ENCODE measurements around the gene SELPLG.

SELPLG gene

GRCh38 chr12:108584456-108585065, 49.1 kb downstream of the SELPLG start:
- no peak overlapping the region for H3K27ac ChIP-seq
- H3K79me2 ChIP-seq: no peaks in the 10 kb centered on the region
- no peak overlapping the region for H3K4me3 ChIP-seq (ENCODE audit: low read depth, low read length)
- no peak overlapping the region for H2AFZ ChIP-seq
- no peaks in the 10 kb centered on the region for H3K4me1 ChIP-seq
- no peak for TF ChIP-seq CTCF (IDR thresholded peaks at IDR 0.05)
- H3K36me3 ChIP-seq (ENCODE audit: control insufficient read depth, insufficient read depth, low read length): no peaks in the 10 kb centered on the region
- no peak overlapping the region for H3K4me2 ChIP-seq (ENCODE audit: low read length)
- no peak overlapping the region for H3K9ac ChIP-seq
- no peaks in the 10 kb centered on the region for H3K9me3 ChIP-seq (ENCODE audit: control insufficient read depth, low read length)
- H3K27me3 ChIP-seq (ENCODE audit: control insufficient read depth, insufficient read depth, low read length): no peaks in the 10 kb centered on the region

DNA sequence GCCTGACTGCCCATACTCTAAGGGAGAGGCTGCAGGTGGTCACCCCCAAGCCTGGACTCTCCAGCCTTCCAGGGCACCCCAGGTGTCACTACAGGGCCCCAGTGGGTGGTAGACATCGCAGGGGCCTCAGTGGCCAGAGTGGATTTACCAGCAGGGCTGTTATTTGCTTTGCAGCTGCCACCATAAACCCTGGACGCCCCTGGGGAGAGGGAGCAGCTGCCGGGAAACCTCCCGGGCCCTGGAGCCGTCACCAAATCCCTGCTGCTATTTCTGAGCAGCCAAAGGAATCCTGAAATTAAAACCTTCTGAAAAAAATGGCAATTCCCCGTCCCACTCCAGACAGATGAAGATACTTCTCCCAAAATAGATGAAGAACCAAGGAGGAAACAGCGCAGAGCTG, 49.7 kb downstream of the SELPLG start:
- no peaks in the 10 kb centered on the region for H3K79me2 ChIP-seq
- H3K9ac ChIP-seq: no peak overlapping the region
- no peak overlapping the region for H3K4me3 ChIP-seq (ENCODE audit: low read depth, low read length)
- H3K4me1 ChIP-seq: no peaks in the 10 kb centered on the region
- TF ChIP-seq CTCF (IDR thresholded peaks at IDR 0.05): no peak
- no peak overlapping the region for H2AFZ ChIP-seq
- no peaks in the 10 kb centered on the region for H3K9me3 ChIP-seq (ENCODE audit: control insufficient read depth, low read length)
- H3K27ac ChIP-seq: no peak overlapping the region
- H3K27me3 ChIP-seq (ENCODE audit: control insufficient read depth, insufficient read depth, low read length): no peaks in the 10 kb centered on the region
- no peaks in the 10 kb centered on the region for H3K36me3 ChIP-seq (ENCODE audit: control insufficient read depth, insufficient read depth, low read length)
- no peak overlapping the region for H3K4me2 ChIP-seq (ENCODE audit: low read length)

DNA sequence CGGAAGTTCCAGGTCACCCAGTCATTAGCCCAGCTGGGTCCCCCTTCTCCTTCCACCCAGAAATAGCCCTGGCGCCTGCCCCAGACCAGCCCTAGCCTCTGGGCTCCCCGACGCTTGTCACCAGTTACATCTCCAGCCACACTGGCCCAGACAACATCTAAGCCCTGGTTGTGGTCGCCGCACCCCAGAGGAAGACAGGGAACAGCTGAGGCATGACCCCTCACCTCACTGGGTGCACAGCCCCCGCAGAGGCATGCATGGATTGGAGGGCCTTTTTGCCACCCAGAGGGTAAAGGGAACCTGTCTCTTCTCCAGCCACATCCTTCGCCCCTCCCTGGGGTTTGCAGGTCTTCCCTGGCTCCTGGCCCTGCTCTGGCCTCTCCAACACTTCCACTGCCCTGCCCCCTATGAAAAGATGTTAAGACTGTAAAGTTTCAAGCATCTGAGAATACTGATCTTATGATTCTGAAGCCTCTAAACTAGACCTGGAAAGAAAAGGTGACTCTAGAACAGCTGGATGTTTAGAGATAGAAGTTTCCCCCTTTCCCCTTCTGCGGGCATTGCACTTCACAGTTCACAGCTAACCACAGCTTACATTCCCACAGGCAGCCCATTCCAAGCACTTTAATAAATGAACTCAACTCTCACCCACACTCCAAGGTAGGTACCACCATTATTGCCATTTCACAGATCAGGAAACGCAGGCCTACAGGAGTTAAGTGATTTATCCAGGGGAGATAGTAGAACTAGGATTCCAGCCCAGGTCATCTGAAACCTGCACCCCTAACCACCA, 50.5 kb downstream of the SELPLG start:
- no peak for TF ChIP-seq CTCF (IDR thresholded peaks at IDR 0.05)
- Histone ChIP-seq H3K4me1 (no peaks in the 10 kb centered on the region), H3K4me3 (ENCODE audit: low read depth, low read length) (no peak overlapping the region), H3K9ac (no peak overlapping the region), H3K36me3 (ENCODE audit: control insufficient read depth, insufficient read depth, low read length) (no peaks in the 10 kb centered on the region), H3K9me3 (ENCODE audit: control insufficient read depth, low read length) (no peaks in the 10 kb centered on the region), H2AFZ (no peak overlapping the region), H3K27me3 (ENCODE audit: control insufficient read depth, insufficient read depth, low read length) (no peaks in the 10 kb centered on the region), H3K4me2 (ENCODE audit: low read length) (no peak overlapping the region), H3K79me2 (no peaks in the 10 kb centered on the region), H3K27ac (no peak overlapping the region)

DNA sequence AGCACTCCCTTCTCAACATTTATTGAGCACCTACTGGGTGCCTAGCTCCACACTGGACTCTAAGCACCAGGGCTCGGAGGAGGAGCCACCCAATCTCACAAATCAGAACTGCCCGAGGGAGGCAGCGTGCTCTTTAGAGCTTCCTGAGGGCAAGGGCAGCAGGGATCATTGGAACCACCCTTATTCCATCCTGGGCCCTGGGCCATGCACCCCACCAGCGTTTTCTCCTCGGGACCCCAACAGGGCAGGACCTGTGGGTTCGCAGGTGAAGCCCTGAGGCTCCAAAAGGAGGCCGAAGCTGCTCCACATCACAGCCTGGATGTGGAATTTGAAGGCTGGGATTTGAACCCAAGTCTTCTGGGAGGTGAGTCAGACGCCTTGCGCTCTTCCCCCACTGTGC, 51.2 kb downstream of the SELPLG start:
- Histone ChIP-seq H2AFZ (no peak overlapping the region), H3K27me3 (ENCODE audit: control insufficient read depth, insufficient read depth, low read length) (no peaks in the 10 kb centered on the region), H3K9ac (no peak overlapping the region), H3K4me1 (no peaks in the 10 kb centered on the region), H3K27ac (no peak overlapping the region), H3K9me3 (ENCODE audit: control insufficient read depth, low read length) (no peaks in the 10 kb centered on the region), H3K36me3 (ENCODE audit: control insufficient read depth, insufficient read depth, low read length) (no peaks in the 10 kb centered on the region), H3K79me2 (no peaks in the 10 kb centered on the region), H3K4me3 (ENCODE audit: low read depth, low read length) (no peak overlapping the region), H3K4me2 (ENCODE audit: low read length) (no peak overlapping the region)
- no peak for TF ChIP-seq CTCF (IDR thresholded peaks at IDR 0.05)
